HG02981 (cell line): ENCODE results near the gene SFT2D3.

Source experiments
- ATAC-seq: cut with Tn5 transposase; IDR thresholded peaks from one replicate; pipeline ENCODE4 v1.9.1; 2021; ENCODE audit warnings: mild to moderate bottlenecking, moderate library complexity; ENCODE audit not compliant: unreplicated experiment

The SFT2D3 gene

GRCh38 chr2:127664065-127664894 lies 37.0 kb upstream of the SFT2D3 start:
- ATAC-seq: no peak

- no peak for ATAC-seq
Measured at GRCh38 chr2:127664895-127665225, 36.4 kb upstream of the SFT2D3 start.

GRCh38 chr2:127665267-127665893 lies 35.9 kb upstream of the SFT2D3 start:
- ATAC-seq: no peak

GRCh38 chr2:127669056-127669455 lies 32.2 kb upstream of the SFT2D3 start:
- ATAC-seq: no peak

- no peak for ATAC-seq
Measured at GRCh38 chr2:127670055-127670956, 31.0 kb upstream of the SFT2D3 start.

GRCh38 chr2:127670957-127671290 lies 30.4 kb upstream of the SFT2D3 start:
- no peak for ATAC-seq

- ATAC-seq: no peak
Measured at GRCh38 chr2:127671557-127672302, 29.6 kb upstream of the SFT2D3 start.

GRCh38 chr2:127672341-127673224 lies 28.7 kb upstream of the SFT2D3 start:
- no peak for ATAC-seq

- ATAC-seq: no peak
Measured at GRCh38 chr2:127673291-127674069, 27.8 kb upstream of the SFT2D3 start.

- ATAC-seq: no peak
Measured at GRCh38 chr2:127674241-127675209, 26.8 kb upstream of the SFT2D3 start.

- no peak for ATAC-seq
Measured at GRCh38 chr2:127675331-127676261, 25.7 kb upstream of the SFT2D3 start, which contains the start of gene LIMS2. LIMS2 (minus strand) TSS chr2:127675530; CDS start chr2:127675024, 506 bp downstream.

- no peak for ATAC-seq
Measured at GRCh38 chr2:127676906-127677305, 24.4 kb upstream of the SFT2D3 start.

GRCh38 chr2:127678531-127678930 lies 22.8 kb upstream of the SFT2D3 start:
- ATAC-seq: no peak

- ATAC-seq: no peak
Measured at GRCh38 chr2:127678991-127679390, 22.3 kb upstream of the SFT2D3 start.

- no peak for ATAC-seq
Measured at GRCh38 chr2:127679680-127680361, 21.5 kb upstream of the SFT2D3 start.

- no peak for ATAC-seq
Measured at GRCh38 chr2:127680706-127681287, 20.5 kb upstream of the SFT2D3 start.
